OCI-LY3 (cell line): ENCODE results near the gene EIF2A.

ENCODE experiments used
- CTCF ChIP-seq: fragments of 200-600, 300-600 bp; sonication (generic); IDR thresholded peaks from 2 replicates; pipeline ENCODE4 v1.5.1; 2014; ENCODE audit warnings: antibody characterized with exemption, low read length, low read depth
- EZH2phosphoT487 ChIP-seq: fragments of 200-600 bp; shearing (Covaris generic); IDR thresholded peaks from 2 replicates; pipeline ENCODE4 v1.6.1; 2018; ENCODE audit warnings: antibody characterized with exemption, mixed run types, low read depth

DNA sequence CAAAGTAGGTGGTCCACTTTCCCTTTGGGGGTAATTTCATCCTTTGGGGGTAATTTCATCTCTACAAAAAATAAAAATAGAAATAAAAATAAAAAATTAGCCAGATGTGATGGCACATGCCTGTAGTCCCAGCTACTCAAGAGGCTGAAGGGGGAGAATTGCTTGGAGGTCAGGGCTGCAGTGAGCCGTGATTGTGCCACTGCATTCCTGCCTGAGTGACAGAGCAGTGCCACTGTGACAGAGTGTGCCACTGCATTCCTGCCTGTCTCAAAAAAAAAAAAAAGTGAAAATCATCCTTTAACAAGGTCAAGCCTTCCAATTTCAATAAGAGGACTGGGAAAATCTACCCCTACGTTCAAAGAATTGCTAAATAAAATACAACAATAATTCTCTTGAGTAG lies 23.0 kb upstream of the EIF2A start:
- no peak for TF ChIP-seq CTCF
- TF ChIP-seq EZH2phosphoT487: no peak
